HCT116 (cell line): Measurements from ENCODE around the gene BDH1. TPM values are rescaled to one million over a fixed set of nuclear protein-coding genes. Genes with fewer than 3 reads are reported as not detected.

ENCODE experiments used
- ATAC-seq: fragments of 200-7000 bp; cut with Tn5 transposase; 2 replicates; pipeline ENCODE4 v1.9.1; 2020; ENCODE audit warnings: mild to moderate bottlenecking, moderate library complexity
- BruUV-seq: library from RNA; stranded (reverse); fragments of 400-500 nt; replicated peaks from 2 replicates; lab custom pipeline; 2021; lab: Mats Ljungman, UMichigan
- CTCF ChIA-PET: fragments of 300-600 bp; sonication (Branson Sonifier 250); formaldehyde crosslinking; loops from one replicate; lab custom pipeline; 2021; ENCODE audit warnings: antibody characterized with exemption; lab: Charles Lee
- POLR2A ChIA-PET: fragments of 300-600, 350-600 bp; sonication (Branson Sonifier 250); formaldehyde crosslinking; loops from one replicate; lab custom pipeline; 2021; ENCODE audit warnings: antibody characterized with exemption; lab: Charles Lee
- RAD21 ChIA-PET, 2 experiments: fragments of 300-600 bp; sonication (Branson Sonifier 250); formaldehyde crosslinking; loops; one replicate each; lab custom pipeline; 2023; ENCODE audit warnings: low total read pairs in 2 of 2; ENCODE audit not compliant: uncharacterized antibody in 2 of 2, unreplicated experiment in 2 of 2, low non-redundant PET in 1 of 2; lab: Charles Lee
- DNase-seq: peaks from one replicate; pipeline ENCODE4 v3.0.0-alpha.2; 2010; ENCODE audit warnings: low read depth, low spot score
- H2AFZ ChIP-seq: fragments of 200-600 bp; shearing (Covaris generic), sonication (generic); 2 replicates; pipeline ENCODE4 v1.6.1; 2017; ENCODE audit warnings: low read depth, mixed run types, mixed read lengths, antibody characterized with exemption, low read length; ENCODE audit not compliant: poor library complexity, severe bottlenecking
- H3K27ac ChIP-seq: 2 replicates; pipeline ENCODE4 v1.5.1; 2012; ENCODE audit warnings: low read depth, low read length
- H3K27me3 ChIP-seq: fragments of 200-600 bp; sonication (generic); 2 replicates; pipeline ENCODE4 v1.6.1; 2016; ENCODE audit warnings: mixed run types, low read length, mixed read lengths; ENCODE audit not compliant: insufficient read depth
- H3K36me3 ChIP-seq, 2 experiments: fragments of 200-500 bp in 1 of 2; fragments of 200-600 bp in 1 of 2; sonication (Bioruptor generic) in 1 of 2; sonication (generic) in 1 of 2; 2 replicates each; pipeline versions ENCODE4 v1.5.1 to v1.6.1; 2014 to 2016; ENCODE audit warnings: low read length in 2 of 2, inconsistent platforms in 1 of 2, mixed read lengths in 1 of 2, mixed run types in 1 of 2; ENCODE audit not compliant: insufficient read depth in 2 of 2, control insufficient read depth in 1 of 2
- H3K4me1 ChIP-seq, 2 experiments: fragments of 200-600 bp in 1 of 2; sonication (generic) in 1 of 2; 2 replicates each; pipeline versions ENCODE4 v1.5.1 to v1.6.1; 2012 to 2017; ENCODE audit warnings: low read length in 2 of 2, inconsistent platforms in 1 of 2, mild to moderate bottlenecking in 1 of 2, mixed read lengths in 1 of 2, mixed run types in 1 of 2, moderate library complexity in 1 of 2; ENCODE audit not compliant: insufficient read depth in 2 of 2, control insufficient read depth in 1 of 2
- H3K4me2 ChIP-seq: fragments of 200-600 bp; sonication (generic); 2 replicates; pipeline ENCODE4 v1.6.1; 2017; ENCODE audit warnings: mixed run types, low read length, mixed read lengths
- H3K4me3 ChIP-seq, 2 experiments: fragments of 200-600 bp in 1 of 2; sonication (generic) in 1 of 2; replicated peaks in 1 of 2; 2 replicates each; pipeline ENCODE4 v1.5.1; 2011 to 2016; ENCODE audit warnings: low read length in 2 of 2, control low read depth in 1 of 2, low read depth in 1 of 2, mild to moderate bottlenecking in 1 of 2, mixed read lengths in 1 of 2, mixed run types in 1 of 2
- H3K79me2 ChIP-seq: fragments of 200-600 bp; sonication (generic); 2 replicates; pipeline ENCODE4 v1.6.1; 2017; ENCODE audit warnings: mild to moderate bottlenecking, mixed run types, low read length, moderate library complexity, mixed read lengths; ENCODE audit not compliant: insufficient read depth
- H3K9ac ChIP-seq: fragments of 200-600 bp; sonication (generic); 2 replicates; pipeline ENCODE4 v1.6.1; 2016; ENCODE audit warnings: low read length, mixed read lengths
- H3K9me2 ChIP-seq: fragments of 200-600 bp; sonication (generic), shearing (Covaris generic); 2 replicates; pipeline ENCODE4 v1.6.1; 2017; ENCODE audit warnings: mixed run types, mild to moderate bottlenecking, moderate library complexity; ENCODE audit not compliant: insufficient read depth
- H3K9me3 ChIP-seq, 2 experiments: fragments of 200-500 bp in 1 of 2; fragments of 200-600 bp in 1 of 2; sonication (Bioruptor generic) in 1 of 2; sonication (generic) in 1 of 2; 2 replicates each; pipeline ENCODE4 v1.6.1; 2014 to 2017; ENCODE audit warnings: low read length in 2 of 2, mixed read lengths in 2 of 2, inconsistent platforms in 1 of 2, low read depth in 1 of 2, mild to moderate bottlenecking in 1 of 2, mixed run types in 1 of 2, moderate library complexity in 1 of 2; ENCODE audit not compliant: control insufficient read depth in 1 of 2, insufficient read depth in 1 of 2
- H4K20me1 ChIP-seq: fragments of 200-600 bp; sonication (generic), shearing (Covaris generic); 2 replicates; pipeline ENCODE4 v1.6.1; 2017; ENCODE audit warnings: mixed run types, mild to moderate bottlenecking, moderate library complexity; ENCODE audit not compliant: insufficient read depth
- CBX3 ChIP-seq: IDR thresholded peaks from 2 replicates; pipeline ENCODE4 v1.6.1; 2012; ENCODE audit warnings: low read depth
- CEBPB ChIP-seq: IDR thresholded peaks from 2 replicates; pipeline ENCODE4 v1.6.1; 2012; ENCODE audit warnings: low read depth
- CTCF ChIP-seq, 3 experiments: fragments of 200-600 bp in 1 of 3; sonication (generic) in 1 of 3; IDR thresholded peaks in 2 of 3; conservative IDR thresholded peaks in 1 of 3; 2 replicates each; pipeline ENCODE4 v1.5.1; 2012 to 2017; ENCODE audit warnings: low read depth in 2 of 3, low read length in 2 of 3, antibody characterized with exemption in 1 of 3, borderline replicate concordance in 1 of 3, control low read depth in 1 of 3, mild to moderate bottlenecking in 1 of 3, mixed read lengths in 1 of 3, mixed run types in 1 of 3, moderate library complexity in 1 of 3; ENCODE audit not compliant: insufficient read depth in 1 of 3
- EGR1 ChIP-seq: IDR thresholded peaks from 2 replicates; pipeline ENCODE4 v1.6.1; 2012; ENCODE audit warnings: low read depth
- ELF1 ChIP-seq: IDR thresholded peaks from 2 replicates; pipeline ENCODE4 v1.6.1; 2012; ENCODE audit warnings: low read depth, borderline replicate concordance
- EZH2phosphoT487 ChIP-seq: fragments of 200-600 bp; IDR thresholded peaks from 2 replicates; pipeline ENCODE4 v1.6.1; 2018; ENCODE audit warnings: antibody characterized with exemption, borderline replicate concordance
- FOSL1 ChIP-seq: IDR thresholded peaks from 2 replicates; pipeline ENCODE4 v1.6.1; 2012; ENCODE audit warnings: low read depth
- JUND ChIP-seq: IDR thresholded peaks from 2 replicates; pipeline ENCODE4 v1.6.1; 2012
- POLR2A ChIP-seq: IDR thresholded peaks from 2 replicates; pipeline ENCODE4 v1.7.0; 2011; ENCODE audit warnings: borderline replicate concordance; ENCODE audit not compliant: insufficient read depth, insufficient read length; ENCODE audit errors: extremely low read depth
- POLR2AphosphoS5 ChIP-seq: IDR thresholded peaks from 2 replicates; pipeline ENCODE4 v1.6.1; 2011; ENCODE audit warnings: mild to moderate bottlenecking, low read depth, low read length, moderate library complexity
- REST ChIP-seq: IDR thresholded peaks from 2 replicates; pipeline ENCODE4 v1.6.1; 2012; ENCODE audit warnings: low read depth
- TCF7L2 ChIP-seq: IDR thresholded peaks from 2 replicates; pipeline ENCODE4 v1.7.0; 2011; ENCODE audit warnings: borderline replicate concordance, inconsistent platforms; ENCODE audit not compliant: insufficient read depth, insufficient read length; ENCODE audit errors: extremely low read depth
- YY1 ChIP-seq: IDR thresholded peaks from 2 replicates; pipeline ENCODE4 v1.6.1; 2011; ENCODE audit warnings: low read length, low read depth, moderate library complexity, mild to moderate bottlenecking; ENCODE audit not compliant: insufficient replicate concordance; ENCODE audit errors: extremely low read depth
- intact Hi-C: fragments of 100-400 bp; cut with micrococcal nuclease; formaldehyde crosslinking; loops from 2 replicates; pipeline ENCODE4 v1.10.0; 2022
- total RNA-seq: library from RNA; stranded (reverse); gene quantifications from one replicate; pipeline ENCODE4 v1.2.1, GENCODE V29; 2021; ENCODE audit not compliant: unreplicated experiment

BDH1 gene
- total RNA-seq, 1 experiment from 2014 or later: 26.6 TPM

GRCh38 chr3:197484204-197484901 lies 71.4 kb downstream of the BDH1 start:
- CTCF ChIA-PET: no interaction called here
- no peaks in the 10 kb centered on the region for H3K27me3 ChIP-seq
- no peak overlapping the region for H2AFZ ChIP-seq
- peak; percentile 94 for TF ChIP-seq POLR2A
- TF ChIP-seq EGR1: no peak
- no peak for TF ChIP-seq FOSL1
- TF ChIP-seq JUND: no peak
- no peak for TF ChIP-seq YY1
- peak; percentile 56 for TF ChIP-seq POLR2AphosphoS5
- TF ChIP-seq CTCF (IDR thresholded peaks at IDR 0.05 in 2 of 3, conservative IDR thresholded peaks at IDR 0.05 in 1 of 3; ENCODE audit: borderline replicate concordance in 1 of 3, insufficient read depth in 1 of 3, low read depth in 2 of 3, low read length in 2 of 3): no peak
- TF ChIP-seq EZH2phosphoT487: no peak
- TF ChIP-seq CEBPB: no peak
- TF ChIP-seq TCF7L2: no peak
- TF ChIP-seq CBX3: no peak
- TF ChIP-seq REST: no peak
- no peak for TF ChIP-seq ELF1
- no peak overlapping the region for H3K27ac ChIP-seq
- POLR2A ChIA-PET: no interaction called here
- DNase-seq: no peak
- no peaks in the 10 kb centered on the region for H3K9me3 ChIP-seq
- no peaks in the 10 kb centered on the region for H3K9me2 ChIP-seq
- no peaks in the 10 kb centered on the region for H3K36me3 ChIP-seq
- H3K4me3 ChIP-seq: no peak overlapping the region
- no peak for ATAC-seq
- H4K20me1 ChIP-seq: no peaks in the 10 kb centered on the region
- no peaks in the 10 kb centered on the region for H3K79me2 ChIP-seq
- peaks cover 9 to 30% of the 10 kb centered on the region in 2 experiments for H3K4me1 ChIP-seq
- no peak overlapping the region for H3K4me2 ChIP-seq
- TSS peak; percentile 64 for BruUV-seq
- RAD21 ChIA-PET: no interaction called here
- no peak overlapping the region for H3K9ac ChIP-seq
- intact Hi-C loops: no loop called here
